Measurements from ENCODE around the gene GABRA1.

DNA sequence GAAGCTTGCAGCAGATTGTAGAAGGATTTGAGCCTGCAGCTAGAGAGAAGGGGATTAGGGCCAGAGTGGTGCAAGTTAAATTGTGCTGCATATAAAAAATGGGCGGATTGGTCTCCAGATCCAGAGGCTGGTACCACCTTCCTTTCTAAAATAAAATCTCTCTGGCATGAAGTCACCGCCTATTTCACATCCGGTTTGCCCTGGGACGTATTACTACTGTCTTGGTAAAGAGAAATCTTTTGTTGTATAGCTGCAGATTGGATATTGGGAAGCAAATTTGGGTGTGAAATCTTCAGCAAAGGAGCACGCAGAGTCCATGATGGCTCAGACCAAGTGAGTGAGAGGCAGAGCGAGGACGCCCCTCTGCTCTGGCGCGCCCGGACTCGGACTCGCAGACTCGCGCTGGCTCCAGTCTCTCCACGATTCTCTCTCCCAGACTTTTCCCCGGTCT lies at the start of gene GABRA1:
- TF ChIP-seq, protein P1, sequence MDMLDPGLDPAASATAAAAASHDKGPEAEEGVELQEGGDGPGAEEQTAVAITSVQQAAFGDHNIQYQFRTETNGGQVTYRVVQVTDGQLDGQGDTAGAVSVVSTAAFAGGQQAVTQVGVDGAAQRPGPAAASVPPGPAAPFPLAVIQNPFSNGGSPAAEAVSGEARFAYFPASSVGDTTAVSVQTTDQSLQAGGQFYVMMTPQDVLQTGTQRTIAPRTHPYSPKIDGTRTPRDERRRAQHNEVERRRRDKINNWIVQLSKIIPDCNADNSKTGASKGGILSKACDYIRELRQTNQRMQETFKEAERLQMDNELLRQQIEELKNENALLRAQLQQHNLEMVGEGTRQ (CRISPR knock-in tag; IDR thresholded peaks at IDR 0.05): no peak
- TF ChIP-seq KAT7 (CRISPR knock-in tag; IDR thresholded peaks at IDR 0.05; ENCODE audit: borderline replicate concordance) (no peak), SP1 (CRISPR knock-in tag; conservative IDR thresholded peaks at IDR 0.05) (no peak), CREB1 (CRISPR knock-in tag; IDR thresholded peaks at IDR 0.05) (no peak), CREM (CRISPR knock-in tag; IDR thresholded peaks at IDR 0.05) (no peak)
- TF ChIP-seq, protein P2, sequence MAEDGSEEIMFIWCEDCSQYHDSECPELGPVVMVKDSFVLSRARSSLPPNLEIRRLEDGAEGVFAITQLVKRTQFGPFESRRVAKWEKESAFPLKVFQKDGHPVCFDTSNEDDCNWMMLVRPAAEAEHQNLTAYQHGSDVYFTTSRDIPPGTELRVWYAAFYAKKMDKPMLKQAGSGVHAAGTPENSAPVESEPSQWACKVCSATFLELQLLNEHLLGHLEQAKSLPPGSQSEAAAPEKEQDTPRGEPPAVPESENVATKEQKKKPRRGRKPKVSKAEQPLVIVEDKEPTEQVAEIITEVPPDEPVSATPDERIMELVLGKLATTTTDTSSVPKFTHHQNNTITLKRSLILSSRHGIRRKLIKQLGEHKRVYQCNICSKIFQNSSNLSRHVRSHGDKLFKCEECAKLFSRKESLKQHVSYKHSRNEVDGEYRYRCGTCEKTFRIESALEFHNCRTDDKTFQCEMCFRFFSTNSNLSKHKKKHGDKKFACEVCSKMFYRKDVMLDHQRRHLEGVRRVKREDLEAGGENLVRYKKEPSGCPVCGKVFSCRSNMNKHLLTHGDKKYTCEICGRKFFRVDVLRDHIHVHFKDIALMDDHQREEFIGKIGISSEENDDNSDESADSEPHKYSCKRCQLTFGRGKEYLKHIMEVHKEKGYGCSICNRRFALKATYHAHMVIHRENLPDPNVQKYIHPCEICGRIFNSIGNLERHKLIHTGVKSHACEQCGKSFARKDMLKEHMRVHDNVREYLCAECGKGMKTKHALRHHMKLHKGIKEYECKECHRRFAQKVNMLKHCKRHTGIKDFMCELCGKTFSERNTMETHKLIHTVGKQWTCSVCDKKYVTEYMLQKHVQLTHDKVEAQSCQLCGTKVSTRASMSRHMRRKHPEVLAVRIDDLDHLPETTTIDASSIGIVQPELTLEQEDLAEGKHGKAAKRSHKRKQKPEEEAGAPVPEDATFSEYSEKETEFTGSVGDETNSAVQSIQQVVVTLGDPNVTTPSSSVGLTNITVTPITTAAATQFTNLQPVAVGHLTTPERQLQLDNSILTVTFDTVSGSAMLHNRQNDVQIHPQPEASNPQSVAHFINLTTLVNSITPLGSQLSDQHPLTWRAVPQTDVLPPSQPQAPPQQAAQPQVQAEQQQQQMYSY (CRISPR knock-in tag; IDR thresholded peaks at IDR 0.05): peak; percentile 20; the same call in 1 of the 2 replicates
- TF ChIP-seq, protein P3, sequence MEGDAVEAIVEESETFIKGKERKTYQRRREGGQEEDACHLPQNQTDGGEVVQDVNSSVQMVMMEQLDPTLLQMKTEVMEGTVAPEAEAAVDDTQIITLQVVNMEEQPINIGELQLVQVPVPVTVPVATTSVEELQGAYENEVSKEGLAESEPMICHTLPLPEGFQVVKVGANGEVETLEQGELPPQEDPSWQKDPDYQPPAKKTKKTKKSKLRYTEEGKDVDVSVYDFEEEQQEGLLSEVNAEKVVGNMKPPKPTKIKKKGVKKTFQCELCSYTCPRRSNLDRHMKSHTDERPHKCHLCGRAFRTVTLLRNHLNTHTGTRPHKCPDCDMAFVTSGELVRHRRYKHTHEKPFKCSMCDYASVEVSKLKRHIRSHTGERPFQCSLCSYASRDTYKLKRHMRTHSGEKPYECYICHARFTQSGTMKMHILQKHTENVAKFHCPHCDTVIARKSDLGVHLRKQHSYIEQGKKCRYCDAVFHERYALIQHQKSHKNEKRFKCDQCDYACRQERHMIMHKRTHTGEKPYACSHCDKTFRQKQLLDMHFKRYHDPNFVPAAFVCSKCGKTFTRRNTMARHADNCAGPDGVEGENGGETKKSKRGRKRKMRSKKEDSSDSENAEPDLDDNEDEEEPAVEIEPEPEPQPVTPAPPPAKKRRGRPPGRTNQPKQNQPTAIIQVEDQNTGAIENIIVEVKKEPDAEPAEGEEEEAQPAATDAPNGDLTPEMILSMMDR (IDR thresholded peaks at IDR 0.05): no peak
- TF ChIP-seq, protein P4, sequence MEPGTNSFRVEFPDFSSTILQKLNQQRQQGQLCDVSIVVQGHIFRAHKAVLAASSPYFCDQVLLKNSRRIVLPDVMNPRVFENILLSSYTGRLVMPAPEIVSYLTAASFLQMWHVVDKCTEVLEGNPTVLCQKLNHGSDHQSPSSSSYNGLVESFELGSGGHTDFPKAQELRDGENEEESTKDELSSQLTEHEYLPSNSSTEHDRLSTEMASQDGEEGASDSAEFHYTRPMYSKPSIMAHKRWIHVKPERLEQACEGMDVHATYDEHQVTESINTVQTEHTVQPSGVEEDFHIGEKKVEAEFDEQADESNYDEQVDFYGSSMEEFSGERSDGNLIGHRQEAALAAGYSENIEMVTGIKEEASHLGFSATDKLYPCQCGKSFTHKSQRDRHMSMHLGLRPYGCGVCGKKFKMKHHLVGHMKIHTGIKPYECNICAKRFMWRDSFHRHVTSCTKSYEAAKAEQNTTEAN (CRISPR knock-in tag; IDR thresholded peaks at IDR 0.05): no peak
- TF ChIP-seq, protein P5, sequence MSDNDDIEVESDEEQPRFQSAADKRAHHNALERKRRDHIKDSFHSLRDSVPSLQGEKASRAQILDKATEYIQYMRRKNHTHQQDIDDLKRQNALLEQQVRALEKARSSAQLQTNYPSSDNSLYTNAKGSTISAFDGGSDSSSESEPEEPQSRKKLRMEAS (CRISPR knock-in tag; IDR thresholded peaks at IDR 0.05): no peak
- TF ChIP-seq, protein P6, sequence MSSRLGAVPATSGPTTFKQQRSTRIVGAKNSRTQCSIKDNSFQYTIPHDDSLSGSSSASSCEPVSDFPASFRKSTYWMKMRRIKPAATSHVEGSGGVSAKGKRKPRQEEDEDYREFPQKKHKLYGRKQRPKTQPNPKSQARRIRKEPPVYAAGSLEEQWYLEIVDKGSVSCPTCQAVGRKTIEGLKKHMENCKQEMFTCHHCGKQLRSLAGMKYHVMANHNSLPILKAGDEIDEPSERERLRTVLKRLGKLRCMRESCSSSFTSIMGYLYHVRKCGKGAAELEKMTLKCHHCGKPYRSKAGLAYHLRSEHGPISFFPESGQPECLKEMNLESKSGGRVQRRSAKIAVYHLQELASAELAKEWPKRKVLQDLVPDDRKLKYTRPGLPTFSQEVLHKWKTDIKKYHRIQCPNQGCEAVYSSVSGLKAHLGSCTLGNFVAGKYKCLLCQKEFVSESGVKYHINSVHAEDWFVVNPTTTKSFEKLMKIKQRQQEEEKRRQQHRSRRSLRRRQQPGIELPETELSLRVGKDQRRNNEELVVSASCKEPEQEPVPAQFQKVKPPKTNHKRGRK (CRISPR knock-in tag; IDR thresholded peaks at IDR 0.05; ENCODE audit: borderline replicate concordance): no peak
- TF ChIP-seq, protein P7, sequence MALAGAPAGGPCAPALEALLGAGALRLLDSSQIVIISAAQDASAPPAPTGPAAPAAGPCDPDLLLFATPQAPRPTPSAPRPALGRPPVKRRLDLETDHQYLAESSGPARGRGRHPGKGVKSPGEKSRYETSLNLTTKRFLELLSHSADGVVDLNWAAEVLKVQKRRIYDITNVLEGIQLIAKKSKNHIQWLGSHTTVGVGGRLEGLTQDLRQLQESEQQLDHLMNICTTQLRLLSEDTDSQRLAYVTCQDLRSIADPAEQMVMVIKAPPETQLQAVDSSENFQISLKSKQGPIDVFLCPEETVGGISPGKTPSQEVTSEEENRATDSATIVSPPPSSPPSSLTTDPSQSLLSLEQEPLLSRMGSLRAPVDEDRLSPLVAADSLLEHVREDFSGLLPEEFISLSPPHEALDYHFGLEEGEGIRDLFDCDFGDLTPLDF (CRISPR knock-in tag; IDR thresholded peaks at IDR 0.05): no peak
